T-helper 17 cell (primary cell): ENCODE measurements around the gene ANO10. TPM values are rescaled to one million over a fixed set of nuclear protein-coding genes. Genes with fewer than 3 reads are reported as not detected.
"Not testable (repeated sequence)": the region's sequence is repeated elsewhere in the genome, so short reads cannot be mapped to it uniquely, and the experiment has no call there.

Experiments
- ATAC-seq: fragments of 150-1000 bp; cut with Tn5 transposase; 2 replicates; pipeline ENCODE4 v1.10.0; 2021; ENCODE audit warnings: mild to moderate bottlenecking, moderate library complexity
- DNase-seq, 3 donors: peaks; one replicate each; pipeline versions ENCODE4 v3.0.0 to v3.0.0-alpha.2; 2020 to 2021
- H3K9me3 ChIP-seq: one replicate; pipeline ENCODE4 v1.7.0; 2013; ENCODE audit warnings: low read length, mild to moderate bottlenecking; ENCODE audit not compliant: control insufficient read depth, poor library complexity, severe bottlenecking
- H3K27ac Mint-ChIP-seq: one replicate; pipeline ENCODE4 v1.8.0; 2022; ENCODE audit warnings: mild to moderate bottlenecking, moderate library complexity, mixed read lengths
- H3K27me3 Mint-ChIP-seq: one replicate; pipeline ENCODE4 v1.8.0; 2022; ENCODE audit warnings: mixed read lengths
- H3K36me3 Mint-ChIP-seq: one replicate; pipeline ENCODE4 v1.8.0; 2022; ENCODE audit warnings: low read depth, mixed read lengths
- H3K4me1 Mint-ChIP-seq: one replicate; pipeline ENCODE4 v1.8.0; 2022; ENCODE audit warnings: mild to moderate bottlenecking, mixed read lengths
- H3K4me3 Mint-ChIP-seq: one replicate; pipeline ENCODE4 v1.8.0; 2022; ENCODE audit warnings: mild to moderate bottlenecking, moderate library complexity, mixed read lengths
- total RNA-seq, 4 donors: library from RNA in 2 of 4; stranded (reverse) in 2 of 4; gene quantifications; one replicate each; pipeline ENCODE4 v1.2.3 and lab custom pipeline; 2022 to 2026

Gene ANO10
- total RNA-seq, 2 donors from 2014 or later, result 8.5 to 11.1 TPM

DNA sequence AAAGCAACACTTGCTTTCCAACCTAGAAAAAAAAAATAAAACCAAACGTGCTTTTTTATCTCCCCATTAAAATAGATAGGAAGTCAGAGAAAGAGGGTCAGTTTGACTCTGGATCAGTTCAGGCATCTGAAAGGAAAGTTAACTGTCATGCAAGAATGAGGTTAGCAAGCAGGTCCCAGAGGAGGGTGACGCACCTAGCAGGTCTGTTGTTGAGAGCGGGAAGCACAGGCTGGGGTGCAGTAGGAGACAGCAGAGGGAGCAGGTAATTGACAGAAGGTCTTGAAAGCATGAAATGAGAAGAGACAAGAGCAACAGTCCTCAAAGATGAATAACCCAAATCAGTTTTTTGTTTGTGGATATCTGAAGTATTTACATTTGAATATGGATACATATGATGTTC, 82.5 kb downstream of the ANO10 start:
- Mint-ChIP-seq H3K4me1 (peaks cover 8% of the 10 kb centered on the region), H3K4me3 (no peak overlapping the region), H3K36me3 (peaks cover 2% of the 10 kb centered on the region), H3K27ac (no peak overlapping the region), H3K27me3 (no peaks in the 10 kb centered on the region)
- no peak for DNase-seq
- no peaks in the 10 kb centered on the region for H3K9me3 ChIP-seq
- ATAC-seq, result no peak

DNA sequence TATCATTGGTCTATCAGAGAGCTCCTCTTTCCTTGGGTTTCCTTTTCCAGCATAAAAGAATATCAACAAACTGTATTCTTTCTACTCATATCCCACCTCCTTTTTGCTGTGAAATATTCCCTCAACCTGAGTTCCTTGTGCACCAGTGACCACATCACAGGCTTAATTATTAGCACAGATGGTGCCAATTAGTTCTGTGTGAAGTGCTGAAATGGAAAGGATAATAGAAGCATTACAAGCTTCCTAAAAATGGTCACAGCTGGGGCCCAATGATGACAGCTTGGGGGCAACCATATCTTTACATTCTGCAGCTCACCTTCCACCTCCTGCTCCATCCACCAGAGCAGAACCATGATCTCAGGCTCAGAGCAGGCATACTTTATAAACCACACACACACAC, 84.6 kb downstream of the ANO10 start:
- H3K36me3 Mint-ChIP-seq, result peaks cover 2% of the 10 kb centered on the region
- DNase-seq (no peak), ATAC-seq (no peak)
- H3K4me3 Mint-ChIP-seq, result no peak overlapping the region
- H3K27me3 Mint-ChIP-seq, result no peaks in the 10 kb centered on the region
- H3K4me1 Mint-ChIP-seq, result peaks cover 8% of the 10 kb centered on the region
- H3K27ac Mint-ChIP-seq, result no peak overlapping the region
- H3K9me3 ChIP-seq, result no peaks in the 10 kb centered on the region

DNA sequence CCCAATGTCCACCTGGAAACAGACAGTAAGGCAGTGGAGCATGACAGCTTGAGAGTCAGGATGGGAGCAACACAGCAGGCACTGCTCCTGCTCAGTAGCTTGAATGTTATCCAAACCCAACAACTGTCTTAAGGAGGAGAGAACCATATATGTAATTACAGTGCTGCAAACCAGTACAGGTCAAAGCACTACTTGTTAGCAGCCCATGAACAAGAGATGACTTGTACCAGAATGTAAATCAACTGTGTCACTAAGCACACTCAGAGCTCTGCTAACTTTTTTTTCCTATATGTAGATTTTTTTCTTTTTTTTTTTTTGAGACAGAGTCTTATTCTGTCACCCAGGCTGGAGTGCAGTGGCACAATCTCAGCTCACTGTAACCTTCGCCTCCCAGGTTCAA, 87.1 kb downstream of the ANO10 start:
- no peak overlapping the region for H3K27ac Mint-ChIP-seq
- no peaks in the 10 kb centered on the region for H3K9me3 ChIP-seq
- H3K27me3 Mint-ChIP-seq, result no peaks in the 10 kb centered on the region
- H3K4me3 Mint-ChIP-seq, result no peak overlapping the region
- peaks cover 4% of the 10 kb centered on the region for H3K4me1 Mint-ChIP-seq
- peaks cover 2% of the 10 kb centered on the region for H3K36me3 Mint-ChIP-seq
- no peak for ATAC-seq
- no peak for DNase-seq

DNA sequence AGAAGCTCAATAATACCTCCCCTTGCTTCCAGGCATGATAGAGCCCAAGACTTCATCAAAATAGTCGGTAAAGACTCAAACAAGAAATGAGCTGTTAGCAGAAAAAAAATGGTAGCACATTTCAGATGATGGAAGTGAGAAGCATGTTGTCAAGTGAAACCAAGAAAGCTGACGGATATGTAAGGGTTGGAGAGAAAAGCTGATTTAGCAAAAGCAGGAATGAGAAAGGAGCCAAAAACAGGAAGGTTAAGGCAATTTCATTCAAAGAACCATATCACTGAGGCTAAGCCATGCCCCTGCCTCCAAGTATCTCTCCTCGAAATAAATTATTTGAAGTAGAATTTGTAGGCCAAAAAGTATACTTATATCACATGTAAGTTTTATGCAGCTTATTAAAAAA, 88.8 kb downstream of the ANO10 start:
- Mint-ChIP-seq H3K4me1 (no peaks in the 10 kb centered on the region), H3K27me3 (no peaks in the 10 kb centered on the region), H3K4me3 (no peak overlapping the region), H3K27ac (no peak overlapping the region), H3K36me3 (no peaks in the 10 kb centered on the region)
- ATAC-seq (no peak), DNase-seq (no peak)
- H3K9me3 ChIP-seq, result no peaks in the 10 kb centered on the region

DNA sequence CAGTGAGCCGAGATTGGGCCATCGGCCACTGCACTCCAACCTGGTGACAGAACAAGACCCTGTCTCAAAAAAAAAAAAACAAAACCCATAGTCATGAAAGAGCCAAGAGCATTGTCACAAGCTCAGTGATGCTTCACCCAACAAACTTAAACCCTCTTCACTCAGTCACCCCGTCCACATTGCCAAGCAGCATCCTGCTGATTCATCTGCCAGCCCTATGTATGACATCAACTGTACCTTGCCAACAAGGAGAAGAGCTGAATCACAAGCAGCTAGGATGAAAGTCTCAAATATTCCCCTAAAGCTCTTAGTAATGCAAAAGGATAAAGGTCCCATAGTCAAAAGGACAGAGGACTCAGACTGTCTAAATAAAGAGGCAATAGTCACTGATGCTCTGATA, 90.0 kb downstream of the ANO10 start:
- no peaks in the 10 kb centered on the region for H3K9me3 ChIP-seq
- ATAC-seq (no peak), DNase-seq (no peak)
- Mint-ChIP-seq H3K36me3 (peaks cover 2% of the 10 kb centered on the region), H3K4me3 (no peak overlapping the region), H3K27me3 (no peaks in the 10 kb centered on the region), H3K27ac (no peak overlapping the region), H3K4me1 (no peaks in the 10 kb centered on the region)

DNA sequence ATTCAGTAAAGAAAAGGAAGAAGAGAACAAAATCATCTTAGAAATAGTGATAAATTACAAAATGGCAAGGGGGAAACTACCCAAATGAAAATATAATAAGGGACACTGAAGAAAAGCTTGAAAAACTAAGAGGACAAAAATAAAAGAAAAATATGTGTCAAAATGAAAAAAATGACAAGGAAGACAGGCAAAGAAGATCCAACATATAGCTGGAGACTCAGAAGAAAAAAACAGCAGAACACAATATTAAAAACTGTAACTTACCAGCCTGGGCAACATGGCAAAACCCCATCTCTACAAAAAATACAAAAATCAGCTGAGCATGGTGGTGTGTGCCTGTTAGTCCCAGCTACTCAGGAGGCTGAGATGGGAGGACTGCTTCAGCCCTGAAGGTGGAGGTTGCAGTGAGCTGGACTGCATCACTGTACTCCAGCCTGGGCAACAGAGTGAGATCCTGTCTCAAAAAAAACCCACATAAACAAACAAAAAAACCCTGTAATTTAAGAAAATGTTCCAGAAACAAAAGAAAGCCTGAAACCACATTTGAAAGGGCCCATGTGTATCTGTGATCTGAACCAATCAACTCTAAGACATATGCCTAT, 93.2 kb downstream of the ANO10 start:
- no peaks in the 10 kb centered on the region for H3K4me1 Mint-ChIP-seq
- H3K9me3 ChIP-seq, result no peaks in the 10 kb centered on the region

DNA sequence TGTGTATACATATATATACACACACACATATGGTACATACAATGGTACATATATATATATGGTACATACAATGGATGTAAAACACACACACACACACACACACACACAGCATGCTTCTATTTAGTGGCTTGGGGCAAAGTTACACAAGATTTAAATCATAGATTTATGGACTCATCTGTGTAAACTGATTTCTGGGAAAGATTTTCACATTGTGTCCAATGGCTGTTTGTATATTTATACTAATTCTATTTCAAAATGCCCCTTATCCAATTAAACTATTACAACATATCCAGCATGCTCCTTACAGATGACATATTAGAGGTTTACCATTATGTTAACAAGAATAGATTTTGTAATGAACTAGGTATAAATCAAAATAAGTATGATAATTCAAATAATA, 94.9 kb downstream of the ANO10 start:
- Mint-ChIP-seq H3K4me3 (no peak overlapping the region), H3K27ac (no peak overlapping the region), H3K4me1 (no peaks in the 10 kb centered on the region), H3K36me3 (peaks cover 2% of the 10 kb centered on the region), H3K27me3 (no peaks in the 10 kb centered on the region)
- no peaks in the 10 kb centered on the region for H3K9me3 ChIP-seq
- no peak for DNase-seq
- ATAC-seq, result no peak

More for the DNA sequence above, 93.2 kb downstream of the ANO10 start:
- H3K27ac Mint-ChIP-seq, result no peak overlapping the region
- no peak for ATAC-seq
- no peak overlapping the region for H3K4me3 Mint-ChIP-seq
- no peaks in the 10 kb centered on the region for H3K27me3 Mint-ChIP-seq
- H3K36me3 Mint-ChIP-seq, result peaks cover 2% of the 10 kb centered on the region
- no peak for DNase-seq

DNA sequence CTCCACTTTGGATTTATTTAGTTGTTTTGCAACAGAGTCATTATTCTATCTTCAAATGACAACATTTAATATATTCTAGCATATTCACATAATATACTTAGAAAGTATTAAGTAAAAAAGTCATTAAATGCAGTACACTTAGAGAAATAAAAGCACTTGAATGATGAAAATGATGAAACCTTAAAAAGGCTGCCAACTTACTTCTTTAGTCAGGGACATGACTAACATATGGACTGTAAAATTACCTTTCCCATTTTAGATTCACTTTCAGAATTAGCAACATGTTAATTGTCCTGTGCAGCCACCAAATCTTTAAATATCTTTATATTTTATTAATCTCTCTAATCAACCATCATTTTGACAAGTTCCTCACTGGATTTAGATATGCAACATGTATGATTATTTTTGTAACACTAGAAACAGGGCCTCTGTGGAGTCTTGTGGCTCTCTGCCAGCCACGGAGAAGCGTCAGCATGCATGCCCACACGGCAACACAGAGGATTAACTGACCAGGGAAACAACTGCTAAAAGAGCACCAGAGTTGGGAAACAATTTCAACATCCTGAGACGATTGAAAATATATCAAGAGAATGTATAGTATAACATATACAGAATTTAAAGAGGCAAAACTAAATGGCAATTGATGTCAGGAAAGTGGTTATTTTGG, 95.7 kb downstream of the ANO10 start:
- H3K9me3 ChIP-seq, result no peaks in the 10 kb centered on the region
- no peaks in the 10 kb centered on the region for H3K27me3 Mint-ChIP-seq
- no peaks in the 10 kb centered on the region for H3K4me1 Mint-ChIP-seq
- ATAC-seq (no peak), DNase-seq (no peak)
- no peak overlapping the region for H3K27ac Mint-ChIP-seq
- H3K4me3 Mint-ChIP-seq, result no peak overlapping the region
- peaks cover 2% of the 10 kb centered on the region for H3K36me3 Mint-ChIP-seq

DNA sequence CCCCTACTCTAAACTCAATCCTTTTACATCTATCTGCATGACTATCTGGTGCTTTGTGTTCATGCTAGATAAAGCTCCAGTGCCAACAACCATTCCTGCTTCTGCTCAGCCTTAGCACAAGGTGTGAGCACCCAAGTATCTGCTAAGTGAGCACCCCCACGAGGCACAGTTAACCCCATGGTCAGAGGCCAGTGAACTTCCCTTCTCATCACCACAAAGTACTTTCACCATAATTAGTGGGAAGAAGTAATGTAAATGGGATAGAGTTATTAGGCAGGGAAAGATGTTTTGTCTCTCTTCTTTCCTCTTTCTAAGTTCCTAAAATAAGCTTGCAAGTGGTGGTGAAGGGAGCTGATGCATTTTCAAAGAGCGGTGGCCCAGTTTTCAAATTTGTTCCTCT, 96.4 kb downstream of the ANO10 start:
- ATAC-seq (no peak), DNase-seq (no peak)
- Mint-ChIP-seq H3K27ac (no peak overlapping the region), H3K4me3 (no peak overlapping the region), H3K27me3 (no peaks in the 10 kb centered on the region), H3K36me3 (peaks cover 2% of the 10 kb centered on the region), H3K4me1 (no peaks in the 10 kb centered on the region)
- no peaks in the 10 kb centered on the region for H3K9me3 ChIP-seq

DNA sequence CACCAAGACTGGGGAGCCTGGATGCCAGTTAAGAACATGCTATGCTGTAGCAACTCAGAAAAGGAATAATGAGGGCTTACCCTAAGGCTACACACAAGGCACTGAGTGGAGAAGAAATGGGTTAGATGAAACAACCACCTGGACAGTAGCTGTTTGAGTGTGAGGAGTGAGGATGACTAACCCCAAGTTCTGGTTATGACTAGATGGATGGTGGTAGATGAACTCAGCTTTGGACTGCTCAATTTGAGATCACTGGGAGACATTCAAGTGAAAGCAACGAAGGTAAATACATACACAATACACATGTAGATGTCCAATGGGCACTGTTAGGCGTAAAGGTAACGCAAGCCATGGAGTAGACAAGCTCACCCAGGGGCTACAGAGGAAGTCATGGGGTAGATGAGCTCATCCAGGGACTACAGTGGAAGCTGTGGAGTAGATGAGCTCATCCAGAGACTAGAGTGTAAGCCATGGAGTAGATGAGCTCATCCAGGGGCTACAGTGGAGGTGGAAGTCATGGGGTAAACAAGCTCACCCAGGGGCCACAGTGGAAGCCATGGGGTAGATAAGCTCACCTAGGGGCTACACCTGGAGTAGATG, 98.3 kb downstream of the ANO10 start:
- H3K9me3 ChIP-seq, result peaks cover 5% of the 10 kb centered on the region
- DNase-seq (no peak), ATAC-seq (no peak)
- H3K36me3 Mint-ChIP-seq, result peaks cover 2% of the 10 kb centered on the region
- no peaks in the 10 kb centered on the region for H3K4me1 Mint-ChIP-seq
- H3K4me3 Mint-ChIP-seq, result no peak overlapping the region
- no peaks in the 10 kb centered on the region for H3K27me3 Mint-ChIP-seq
- H3K27ac Mint-ChIP-seq, result no peak overlapping the region

DNA sequence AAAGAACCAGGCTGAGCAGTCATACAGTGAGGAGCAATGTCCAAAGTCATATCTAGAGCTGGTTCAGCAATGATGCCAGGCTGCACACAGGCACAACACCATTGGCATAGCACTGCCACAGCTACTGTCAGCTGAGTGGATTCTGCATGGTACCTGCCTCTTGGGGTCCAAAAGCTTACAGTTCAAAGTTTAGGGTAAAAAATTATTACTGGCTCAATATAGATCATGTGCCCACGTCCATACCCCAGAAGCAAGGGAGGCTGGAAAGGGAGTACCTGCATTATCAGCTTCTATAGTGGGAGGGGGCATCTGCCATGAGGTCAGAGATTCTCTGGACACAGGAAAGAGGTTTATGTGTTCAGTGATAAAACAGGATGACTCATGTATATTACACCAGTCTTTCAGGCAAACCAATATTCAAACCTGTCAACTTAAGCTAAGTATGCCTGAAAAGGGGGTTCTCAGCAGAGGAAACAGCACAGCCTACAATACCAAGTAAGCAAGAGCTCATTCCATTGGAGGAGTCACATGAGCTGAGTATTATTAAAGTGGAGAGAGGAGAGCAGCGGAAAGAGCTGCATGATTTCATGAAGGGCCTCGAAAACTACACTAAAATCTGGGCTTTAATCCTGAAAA, 99.0 kb downstream of the ANO10 start:
- Mint-ChIP-seq H3K27ac (no peak overlapping the region), H3K27me3 (no peaks in the 10 kb centered on the region), H3K4me1 (no peaks in the 10 kb centered on the region), H3K4me3 (no peak overlapping the region), H3K36me3 (peaks cover 2% of the 10 kb centered on the region)
- H3K9me3 ChIP-seq, result peaks cover 5% of the 10 kb centered on the region
- ATAC-seq, result no peak
- no peak for DNase-seq

DNA sequence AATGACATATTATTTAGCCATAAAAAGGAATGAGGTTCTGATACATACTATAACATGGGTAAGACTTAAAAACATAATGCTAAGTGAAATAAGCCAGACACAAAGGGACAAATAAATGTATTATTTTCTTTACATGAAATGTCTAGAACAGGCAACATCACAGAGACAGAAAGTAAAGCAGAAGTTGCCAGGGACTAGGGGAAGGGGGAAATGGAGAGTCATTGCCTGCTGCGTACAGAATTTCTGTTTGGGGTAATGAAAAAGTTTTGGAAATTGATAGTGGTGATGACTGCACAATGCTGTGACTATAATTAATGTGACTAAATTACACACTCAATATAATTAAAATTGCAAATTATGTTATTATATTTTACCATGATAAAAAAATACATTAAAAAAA, 99.9 kb downstream of the ANO10 start:
- Mint-ChIP-seq H3K27me3 (no peaks in the 10 kb centered on the region), H3K4me3 (no peak overlapping the region), H3K27ac (no peak overlapping the region), H3K36me3 (no peaks in the 10 kb centered on the region), H3K4me1 (no peaks in the 10 kb centered on the region)
- DNase-seq, result no peak
- no peak for ATAC-seq
- peaks cover 5% of the 10 kb centered on the region for H3K9me3 ChIP-seq

DNA sequence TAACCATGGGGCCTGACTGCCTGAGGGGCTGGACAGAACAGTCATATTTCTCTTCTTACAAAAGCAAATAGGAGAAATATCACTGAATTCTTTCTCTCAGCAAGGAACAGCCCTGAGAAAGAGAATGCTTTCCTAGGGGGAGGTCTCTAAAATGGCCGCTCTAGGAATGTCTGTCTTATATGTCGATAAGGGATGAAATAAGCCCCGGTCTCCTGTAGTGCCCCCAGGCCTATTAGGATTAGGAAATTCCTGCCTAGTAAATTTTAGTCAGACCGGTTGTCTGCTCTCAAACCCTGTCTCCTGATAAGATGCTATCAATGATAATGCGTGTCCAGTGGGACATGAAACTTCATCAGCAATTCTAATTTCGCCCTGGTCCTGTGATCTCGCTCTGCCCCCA, 103.3 kb downstream of the ANO10 start:
- not testable (repeated sequence) for H3K27me3 Mint-ChIP-seq, H3K27ac Mint-ChIP-seq, H3K36me3 Mint-ChIP-seq, H3K4me3 Mint-ChIP-seq, ATAC-seq, H3K4me1 Mint-ChIP-seq, DNase-seq, H3K9me3 ChIP-seq
